Measurements from ENCODE around the gene PLEKHG5. TPM values are rescaled to one million over a fixed set of nuclear protein-coding genes. Genes with fewer than 3 reads are reported as not detected.
A peak's percentile ranks its signal among the peaks of the same experiment; 100 is the strongest.
"Not testable (repeated sequence)": the region's sequence is repeated elsewhere in the genome, so short reads cannot be mapped to it uniquely, and the experiment has no call there.

PLEKHG5 gene
- polyA plus RNA-seq, 10 donors, result 6.9 to 15.1 (median 9.8) TPM

GRCh38 chr1:6496365-6496721 lies 4.9 kb upstream of the PLEKHG5 start:
- no peak for DNase-seq

- DNase-seq, result no peak
These were observed 4.3 kb upstream of the PLEKHG5 start for GRCh38 chr1:6495540-6496364.

GRCh38 chr1:6495041-6495441 lies 3.6 kb upstream of the PLEKHG5 start:
- no peak for DNase-seq

GRCh38 chr1:6494627-6495026 lies 3.2 kb upstream of the PLEKHG5 start:
- no peak for DNase-seq

GRCh38 chr1:6493834-6494223 lies 2.4 kb upstream of the PLEKHG5 start:
- not testable (repeated sequence) for DNase-seq

- DNase-seq, result no peak
These were observed 499 bp upstream of the PLEKHG5 start for GRCh38 chr1:6491966-6492365.

GRCh38 chr1:6491081-6491449 lies 402 bp downstream of the PLEKHG5 start:
- DNase-seq, result no peak

GRCh38 chr1:6490181-6491080 lies 1.0 kb downstream of the PLEKHG5 start:
- peak in 2 of 3 donors; percentile 57 to 69 for DNase-seq

GRCh38 chr1:6489799-6490180 lies 1.7 kb downstream of the PLEKHG5 start:
- DNase-seq, result peak in 2 of 3 donors; percentile 70 to 80

- DNase-seq, result no peak
These were observed 2.1 kb downstream of the PLEKHG5 start for GRCh38 chr1:6489383-6489765.

- DNase-seq, result no peak
These were observed 2.7 kb downstream of the PLEKHG5 start for GRCh38 chr1:6488602-6489382.

GRCh38 chr1:6487804-6488484 lies 3.5 kb downstream of the PLEKHG5 start:
- DNase-seq, result no peak

GRCh38 chr1:6486433-6487011 lies 4.9 kb downstream of the PLEKHG5 start:
- peak; percentile 64 to 87 (median 79) for DNase-seq

- DNase-seq, result no peak
These were observed 6.0 kb downstream of the PLEKHG5 start for GRCh38 chr1:6485168-6486101.

GRCh38 chr1:6484826-6485167 lies 6.7 kb downstream of the PLEKHG5 start:
- DNase-seq, result no peak

- no peak for DNase-seq
These were observed 7.7 kb downstream of the PLEKHG5 start for GRCh38 chr1:6483761-6484117.

- DNase-seq, result no peak
These were observed 8.3 kb downstream of the PLEKHG5 start for GRCh38 chr1:6483017-6483760.

GRCh38 chr1:6481820-6482219 lies 9.6 kb downstream of the PLEKHG5 start:
- DNase-seq, result no peak

GRCh38 chr1:6477039-6477820 lies 14.2 kb downstream of the PLEKHG5 start:
- no peak for DNase-seq
